Activated CD8-positive, alpha-beta memory T cell treated with anti-CD3 and anti-CD28 coated beads, Interleukin-2, amount 10 ng/mL, durations not matched to agents 7 days and 5 days (primary cell): ENCODE results near the gene RGS9. TPM values are rescaled to one million over a fixed set of nuclear protein-coding genes. Genes with fewer than 3 reads are reported as not detected.

Experiments used
- ATAC-seq: fragments of 150-1000 bp; cut with Tn5 transposase; one replicate; pipeline ENCODE4 v1.10.0; 2021; ENCODE audit warnings: moderate library complexity
- CTCF ChIA-PET: fragments of 350-600 bp; sonication (Branson Sonifier 250); formaldehyde crosslinking; loops from one replicate; lab custom pipeline; 2021; ENCODE audit warnings: antibody characterized with exemption; lab: Charles Lee
- DNase-seq: peaks from one replicate; pipeline ENCODE4 v3.0.0-alpha.2; 2020
- H3K27ac Mint-ChIP-seq: one replicate; pipeline ENCODE4 v1.8.0; 2021; ENCODE audit warnings: mild to moderate bottlenecking, mixed read lengths
- H3K27me3 Mint-ChIP-seq: one replicate; pipeline ENCODE4 v1.8.0; 2021; ENCODE audit warnings: mixed read lengths
- H3K36me3 Mint-ChIP-seq: one replicate; pipeline ENCODE4 v1.8.0; 2021; ENCODE audit warnings: mild to moderate bottlenecking, mixed read lengths
- H3K4me1 Mint-ChIP-seq: one replicate; pipeline ENCODE4 v1.8.0; 2021; ENCODE audit warnings: mixed read lengths
- H3K4me3 Mint-ChIP-seq: one replicate; pipeline ENCODE4 v1.8.0; 2021; ENCODE audit warnings: mild to moderate bottlenecking, moderate library complexity, mixed read lengths
- H3K9me3 Mint-ChIP-seq: one replicate; pipeline ENCODE4 v1.8.0; 2022; ENCODE audit warnings: low read depth, mixed read lengths
- total RNA-seq, 2 experiments: library from RNA; stranded (reverse); gene quantifications; one replicate each; pipeline ENCODE4 v1.2.3, GENCODE V29; 2021

Gene RGS9
- total RNA-seq, 2 experiments from 2014 or later: 4.7 to 16.0 TPM

GRCh38 chr17:65220732-65221131 is 83.6 kb downstream of the RGS9 start:
- Mint-ChIP-seq H3K4me1 (no peaks in the 10 kb centered on the region), H3K27ac (no peak overlapping the region), H3K4me3 (no peak overlapping the region), H3K36me3 (peaks cover 2% of the 10 kb centered on the region), H3K27me3 (peaks cover 24% of the 10 kb centered on the region), H3K9me3 (peaks cover 2% of the 10 kb centered on the region)
- CTCF ChIA-PET: interaction anchor here (2.6 kb wide), 1 partner anchor 9 kb away, joined by 13 read pairs; no protein-coding TSS in a partner anchor
- no peak for ATAC-seq
- DNase-seq: no peak

GRCh38 chr17:65222214-65222738 is 85.1 kb downstream of the RGS9 start:
- Mint-ChIP-seq H3K4me1 (peaks cover 3% of the 10 kb centered on the region), H3K36me3 (peaks cover 2% of the 10 kb centered on the region), H3K9me3 (peaks cover 2% of the 10 kb centered on the region), H3K27me3 (peaks cover 23% of the 10 kb centered on the region), H3K4me3 (no peak overlapping the region), H3K27ac (no peak overlapping the region)
- DNase-seq: no peak
- CTCF ChIA-PET: no interaction called here
- ATAC-seq: no peak

- CTCF ChIA-PET: no interaction called here
- H3K9me3 Mint-ChIP-seq: peaks cover 2% of the 10 kb centered on the region
- no peak overlapping the region for H3K27ac Mint-ChIP-seq
- no peak overlapping the region for H3K4me3 Mint-ChIP-seq
- H3K36me3 Mint-ChIP-seq: peaks cover 2% of the 10 kb centered on the region
- no peak for ATAC-seq
- peaks cover 31% of the 10 kb centered on the region for H3K4me1 Mint-ChIP-seq
- H3K27me3 Mint-ChIP-seq: peaks cover 13% of the 10 kb centered on the region
- DNase-seq: no peak
Measured at GRCh38 chr17:65225061-65225460, 87.9 kb downstream of the RGS9 start.

GRCh38 chr17:65226227-65226626 is 89.1 kb downstream of the RGS9 start:
- no peak for DNase-seq
- CTCF ChIA-PET: no interaction called here
- peaks cover 2% of the 10 kb centered on the region for H3K36me3 Mint-ChIP-seq
- peaks cover 13% of the 10 kb centered on the region for H3K27me3 Mint-ChIP-seq
- peaks cover 2% of the 10 kb centered on the region for H3K9me3 Mint-ChIP-seq
- peaks cover 40% of the 10 kb centered on the region for H3K4me1 Mint-ChIP-seq
- H3K4me3 Mint-ChIP-seq: no peak overlapping the region
- ATAC-seq: no peak
- H3K27ac Mint-ChIP-seq: no peak overlapping the region

- Mint-ChIP-seq H3K4me1 (peaks cover 42% of the 10 kb centered on the region), H3K27ac (peak overlapping the region; percentile 92), H3K36me3 (peaks cover 2% of the 10 kb centered on the region), H3K4me3 (no peak overlapping the region), H3K9me3 (peaks cover 2% of the 10 kb centered on the region), H3K27me3 (peaks cover 14% of the 10 kb centered on the region)
- ATAC-seq (no peak), DNase-seq (no peak)
- CTCF ChIA-PET: interaction anchor here (0.8 to 1.4 kb wide), 5 partner anchors 36 to 127 kb away, joined by 3 to 4 read pairs (median 3); partner anchors contain the start of gene RGS9
Measured at GRCh38 chr17:65227637-65228036, 90.5 kb downstream of the RGS9 start.

GRCh38 chr17:65228287-65228686 is 91.1 kb downstream of the RGS9 start:
- no peak for DNase-seq
- H3K36me3 Mint-ChIP-seq: peaks cover 2% of the 10 kb centered on the region
- peak overlapping the region; percentile 59 for H3K4me3 Mint-ChIP-seq
- H3K9me3 Mint-ChIP-seq: peaks cover 2% of the 10 kb centered on the region
- CTCF ChIA-PET: interaction anchor here (0.8 to 5.4 kb wide), 9 partner anchors 9 to 936 kb away, joined by 3 to 40 read pairs (median 3); partner anchors contain the start of gene RGS9
- peak overlapping the region; percentile 92 for H3K27ac Mint-ChIP-seq
- H3K27me3 Mint-ChIP-seq: peaks cover 16% of the 10 kb centered on the region
- ATAC-seq: no peak
- H3K4me1 Mint-ChIP-seq: peaks cover 42% of the 10 kb centered on the region

GRCh38 chr17:65228734-65229620 is 91.8 kb downstream of the RGS9 start:
- Mint-ChIP-seq H3K4me3 (peak overlapping the region; percentile 59), H3K9me3 (peaks cover 2% of the 10 kb centered on the region), H3K27me3 (peaks cover 16% of the 10 kb centered on the region), H3K27ac (peak overlapping the region; percentile 92), H3K4me1 (peaks cover 42% of the 10 kb centered on the region), H3K36me3 (peaks cover 2% of the 10 kb centered on the region)
- CTCF ChIA-PET: interaction anchor here (0.6 to 5.4 kb wide), 12 partner anchors 9 to 936 kb away, joined by 3 to 40 read pairs (median 3); partner anchors contain the start of gene RGS9
- DNase-seq: peak; percentile 84
- peak; percentile 83 for ATAC-seq

- DNase-seq: no peak
Measured at GRCh38 chr17:65229621-65229995, 92.4 kb downstream of the RGS9 start.

GRCh38 chr17:65230040-65230439 is 92.9 kb downstream of the RGS9 start:
- Mint-ChIP-seq H3K9me3 (peaks cover 2% of the 10 kb centered on the region), H3K36me3 (peaks cover 2% of the 10 kb centered on the region), H3K27ac (peak overlapping the region; percentile 92), H3K4me3 (peak overlapping the region; percentile 59), H3K4me1 (peaks cover 44% of the 10 kb centered on the region), H3K27me3 (peaks cover 18% of the 10 kb centered on the region)
- no peak for ATAC-seq
- CTCF ChIA-PET: interaction anchor here (0.8 to 5.4 kb wide), 8 partner anchors 10 to 935 kb away, joined by 3 to 40 read pairs (median 4); no protein-coding TSS in a partner anchor
- DNase-seq: no peak

More at GRCh38 chr17:65229621-65229995, 92.4 kb downstream of the RGS9 start:
- Mint-ChIP-seq H3K4me1 (peaks cover 42% of the 10 kb centered on the region), H3K36me3 (peaks cover 2% of the 10 kb centered on the region), H3K9me3 (peaks cover 2% of the 10 kb centered on the region), H3K4me3 (peak overlapping the region; percentile 59), H3K27ac (peak overlapping the region; percentile 92), H3K27me3 (peaks cover 18% of the 10 kb centered on the region)
- peak; percentile 46 for ATAC-seq
- CTCF ChIA-PET: interaction anchor here (0.9 to 5.4 kb wide), 7 partner anchors 10 to 935 kb away, joined by 3 to 40 read pairs (median 5); no protein-coding TSS in a partner anchor

- Mint-ChIP-seq H3K4me1 (peaks cover 48% of the 10 kb centered on the region), H3K4me3 (no peak overlapping the region), H3K36me3 (no peaks in the 10 kb centered on the region), H3K27ac (no peak overlapping the region), H3K27me3 (peaks cover 20% of the 10 kb centered on the region), H3K9me3 (no peaks in the 10 kb centered on the region)
- DNase-seq: no peak
- CTCF ChIA-PET: interaction anchor here (0.6 to 5.4 kb wide), 16 partner anchors 15 to 939 kb away, joined by 3 to 40 read pairs (median 4); no protein-coding TSS in a partner anchor
- ATAC-seq: no peak
Measured at GRCh38 chr17:65231086-65231485, 93.9 kb downstream of the RGS9 start.

- no peaks in the 10 kb centered on the region for H3K9me3 Mint-ChIP-seq
- CTCF ChIA-PET: interaction anchor here (0.6 to 5.4 kb wide), 21 partner anchors 10 to 938 kb away, joined by 3 to 40 read pairs (median 4); no protein-coding TSS in a partner anchor
- peaks cover 48% of the 10 kb centered on the region for H3K4me1 Mint-ChIP-seq
- no peaks in the 10 kb centered on the region for H3K36me3 Mint-ChIP-seq
- no peak overlapping the region for H3K27ac Mint-ChIP-seq
- peaks cover 20% of the 10 kb centered on the region for H3K27me3 Mint-ChIP-seq
- H3K4me3 Mint-ChIP-seq: no peak overlapping the region
- ATAC-seq: peak; percentile 40
- DNase-seq: peak; percentile 73
Measured at GRCh38 chr17:65231662-65232335, 94.6 kb downstream of the RGS9 start.

- ATAC-seq (no peak), DNase-seq (no peak)
- no peaks in the 10 kb centered on the region for H3K36me3 Mint-ChIP-seq
- H3K27me3 Mint-ChIP-seq: peaks cover 19% of the 10 kb centered on the region
- H3K4me3 Mint-ChIP-seq: no peak overlapping the region
- H3K9me3 Mint-ChIP-seq: no peaks in the 10 kb centered on the region
- H3K27ac Mint-ChIP-seq: no peak overlapping the region
- CTCF ChIA-PET: no interaction called here
- peaks cover 15% of the 10 kb centered on the region for H3K4me1 Mint-ChIP-seq
Measured at GRCh38 chr17:65235284-65235683, 98.1 kb downstream of the RGS9 start.

- H3K27ac Mint-ChIP-seq: no peak overlapping the region
- peaks cover 8% of the 10 kb centered on the region for H3K4me1 Mint-ChIP-seq
- no peaks in the 10 kb centered on the region for H3K36me3 Mint-ChIP-seq
- peaks cover 19% of the 10 kb centered on the region for H3K27me3 Mint-ChIP-seq
- ATAC-seq (no peak), DNase-seq (no peak)
- no peak overlapping the region for H3K4me3 Mint-ChIP-seq
- CTCF ChIA-PET: no interaction called here
- H3K9me3 Mint-ChIP-seq: no peaks in the 10 kb centered on the region
Measured at GRCh38 chr17:65236321-65236720, 99.2 kb downstream of the RGS9 start.
